NCI-H187 treated with DMSO at 0.1 percent for 48 hours (cell line): ENCODE results near the gene MYCBPAP.
A peak's percentile ranks its signal among the peaks of the same experiment; 100 is the strongest.

Experiments
- DNase-seq: peaks from one replicate; lab custom pipeline; 2025; lab: John Stamatoyannopoulos, UW

The MYCBPAP gene

DNA sequence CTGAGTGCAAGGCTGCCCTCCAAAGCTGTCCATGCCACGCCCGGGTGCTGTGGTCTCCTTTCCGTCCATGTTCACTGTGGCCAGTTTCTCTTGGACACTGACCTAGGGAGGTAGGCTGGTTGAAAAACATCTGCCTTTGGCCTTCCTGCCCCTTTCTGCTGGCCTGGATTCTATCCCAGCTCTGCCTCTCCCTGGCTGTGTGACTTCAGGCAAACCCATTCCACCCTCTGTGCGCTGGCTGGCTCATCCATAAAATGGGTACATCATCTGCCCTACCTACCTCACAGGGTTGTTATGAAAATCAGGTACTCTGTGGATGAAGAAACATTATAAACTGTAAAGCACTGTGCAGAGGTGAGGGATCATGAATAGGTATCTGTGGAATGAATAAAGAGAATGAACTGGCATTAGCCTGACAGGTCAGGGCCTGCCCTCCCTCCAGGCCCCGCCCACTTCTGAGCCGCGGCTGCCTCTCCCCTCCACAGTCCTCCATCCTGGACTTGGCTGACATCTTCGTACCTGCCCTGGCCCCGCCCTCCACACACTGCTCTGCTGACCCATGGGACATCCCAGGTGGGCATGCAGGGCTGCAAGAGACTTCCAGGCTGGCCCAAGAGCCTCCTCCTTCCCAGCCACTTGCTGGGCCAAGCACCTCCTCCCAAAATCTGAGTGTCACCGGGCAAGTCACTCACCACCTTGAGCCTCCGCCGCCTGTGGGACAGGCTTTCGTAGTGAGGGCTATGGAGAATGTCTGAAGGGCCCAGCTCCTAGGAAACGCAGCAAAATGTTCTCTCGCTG lies 31.7 kb downstream of the MYCBPAP start:
- DNase-seq = no peak

DNA sequence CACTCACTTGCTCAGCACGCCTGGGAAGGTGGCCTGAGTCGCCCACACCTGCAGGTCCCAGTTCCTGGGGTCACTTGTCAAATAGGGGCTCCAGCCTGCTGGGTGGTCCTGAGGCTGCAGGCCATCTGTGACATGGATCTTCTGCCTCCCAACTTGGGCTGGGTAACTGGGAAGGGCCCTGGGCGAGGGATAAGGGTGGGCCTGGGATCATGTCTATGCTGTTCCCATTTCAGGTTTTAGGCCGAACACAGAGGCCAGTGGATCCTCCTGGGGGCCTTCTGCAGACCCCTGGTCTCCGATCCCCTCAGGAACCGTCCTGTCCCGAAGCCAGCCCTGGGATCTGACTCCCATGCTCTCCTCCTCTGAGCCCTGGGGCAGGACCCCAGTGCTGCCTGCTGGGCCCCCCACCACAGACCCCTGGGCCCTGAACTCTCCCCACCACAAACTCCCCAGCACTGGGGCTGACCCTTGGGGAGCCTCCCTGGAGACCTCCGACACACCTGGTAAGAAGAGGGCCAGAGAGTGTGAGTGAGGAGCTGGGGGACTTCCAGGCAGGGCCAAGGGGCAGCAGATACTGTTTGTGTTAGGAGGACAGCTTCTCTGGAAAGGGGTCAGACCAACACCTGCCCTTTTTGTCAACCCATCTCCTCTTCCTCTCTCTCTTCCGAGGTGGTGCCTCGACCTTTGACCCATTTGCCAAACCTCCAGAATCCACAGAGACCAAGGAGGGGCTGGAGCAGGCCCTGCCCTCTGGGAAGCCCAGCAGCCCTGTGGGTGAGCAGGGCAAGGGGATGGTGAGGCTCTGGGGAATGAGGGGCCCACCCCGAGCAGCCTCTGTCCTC lies 32.5 kb downstream of the MYCBPAP start:
- no peak for DNase-seq

DNA sequence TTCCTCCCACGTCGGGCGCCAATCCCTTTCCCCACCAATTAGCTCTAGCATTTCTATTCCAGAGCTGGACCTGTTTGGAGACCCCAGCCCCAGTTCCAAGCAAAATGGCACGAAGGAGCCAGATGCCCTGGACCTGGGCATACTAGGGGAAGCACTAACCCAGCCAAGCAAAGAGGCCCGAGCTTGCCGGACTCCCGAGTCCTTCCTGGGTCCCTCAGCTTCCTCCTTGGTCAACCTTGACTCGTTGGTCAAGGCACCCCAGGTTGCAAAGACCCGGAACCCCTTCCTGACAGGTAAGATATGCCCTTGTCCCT lies 33.1 kb downstream of the MYCBPAP start:
- DNase-seq = no peak

DNA sequence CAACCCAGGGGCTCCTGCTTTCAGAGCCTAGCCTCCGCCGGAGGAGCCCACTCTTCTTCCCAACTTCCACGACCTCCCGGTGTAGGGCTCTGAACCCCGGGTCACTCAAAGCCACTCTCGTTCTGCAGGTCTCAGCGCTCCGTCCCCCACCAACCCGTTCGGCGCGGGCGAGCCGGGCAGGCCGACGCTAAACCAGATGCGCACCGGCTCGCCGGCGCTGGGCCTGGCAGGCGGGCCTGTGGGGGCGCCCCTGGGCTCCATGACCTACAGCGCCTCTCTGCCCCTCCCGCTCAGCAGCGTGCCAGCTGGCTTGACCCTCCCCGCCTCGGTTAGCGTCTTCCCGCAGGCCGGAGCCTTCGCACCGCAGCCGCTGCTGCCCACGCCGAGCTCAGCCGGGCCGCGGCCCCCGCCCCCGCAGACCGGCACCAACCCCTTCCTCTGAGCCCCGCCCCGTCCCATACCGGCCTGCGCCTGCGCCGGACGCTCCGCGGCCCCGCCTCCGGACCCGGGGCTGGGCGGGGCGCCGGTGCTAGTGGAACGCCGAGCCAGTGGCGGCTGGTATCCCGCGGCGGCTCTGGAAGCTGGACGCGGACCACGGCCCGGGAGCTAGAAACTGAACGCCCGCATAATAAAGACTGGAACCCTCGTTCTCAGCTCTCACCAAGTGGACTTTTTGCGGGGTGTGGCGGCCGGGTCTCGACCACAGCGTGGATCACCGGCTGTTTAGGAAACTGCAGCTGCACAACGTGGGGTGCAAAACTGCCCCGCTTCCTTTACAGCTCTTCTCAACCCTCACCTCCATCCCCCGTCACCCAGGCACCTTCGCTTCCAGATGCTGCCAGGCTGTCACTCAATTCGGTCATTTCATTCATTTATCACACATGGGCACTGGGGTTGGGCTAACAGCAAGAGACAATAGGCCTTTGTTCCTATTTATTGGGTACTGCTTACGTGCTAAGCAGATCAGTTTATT lies 33.8 kb downstream of the MYCBPAP start:
- DNase-seq = peak; percentile 4

DNA sequence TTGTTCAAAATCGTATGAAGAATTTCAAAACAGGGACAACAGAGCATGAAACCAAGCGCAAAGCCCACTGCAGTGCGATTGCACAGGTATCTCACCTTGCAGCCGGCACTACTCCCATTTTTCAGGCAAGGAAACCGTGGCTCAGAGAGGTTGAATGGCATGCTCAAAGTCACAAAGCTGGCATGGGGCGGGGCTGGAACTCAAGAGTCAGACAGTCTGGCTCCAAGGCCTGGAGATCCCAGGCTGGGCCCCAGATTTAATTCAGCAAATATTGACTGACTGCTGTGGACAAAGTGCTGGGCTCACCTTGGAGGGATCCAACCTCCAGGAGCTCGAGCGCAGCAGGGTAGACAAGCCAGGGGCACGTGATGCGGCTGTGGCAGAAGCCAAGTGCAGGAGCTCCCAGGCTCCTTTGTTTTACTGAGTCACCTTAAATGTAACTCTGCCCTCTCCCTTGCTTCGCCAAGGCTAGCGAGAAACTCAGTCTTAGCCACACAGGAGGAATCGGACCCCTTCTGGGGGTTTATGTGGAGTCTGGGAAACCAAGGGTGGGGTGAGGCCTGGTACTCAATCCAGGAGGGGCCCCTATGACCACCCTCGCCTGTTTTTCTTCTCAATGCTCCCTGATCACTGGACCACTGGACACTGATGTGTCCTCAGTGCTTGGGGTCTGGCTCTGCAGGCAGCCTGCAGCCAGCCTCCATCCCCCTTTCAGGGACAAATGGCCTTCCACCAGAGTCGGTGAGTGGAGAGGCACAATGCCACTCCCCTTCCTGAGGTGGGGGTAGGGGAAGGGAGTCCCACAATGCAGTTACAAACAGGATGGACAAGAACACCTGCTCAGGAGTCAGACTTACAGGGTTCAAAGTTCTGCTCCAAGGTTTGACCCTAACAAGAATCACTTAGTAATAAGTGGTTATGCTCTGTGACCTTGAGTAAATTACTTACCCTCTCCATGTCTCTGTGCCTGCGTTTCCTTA lies 34.8 kb downstream of the MYCBPAP start:
- no peak for DNase-seq

DNA sequence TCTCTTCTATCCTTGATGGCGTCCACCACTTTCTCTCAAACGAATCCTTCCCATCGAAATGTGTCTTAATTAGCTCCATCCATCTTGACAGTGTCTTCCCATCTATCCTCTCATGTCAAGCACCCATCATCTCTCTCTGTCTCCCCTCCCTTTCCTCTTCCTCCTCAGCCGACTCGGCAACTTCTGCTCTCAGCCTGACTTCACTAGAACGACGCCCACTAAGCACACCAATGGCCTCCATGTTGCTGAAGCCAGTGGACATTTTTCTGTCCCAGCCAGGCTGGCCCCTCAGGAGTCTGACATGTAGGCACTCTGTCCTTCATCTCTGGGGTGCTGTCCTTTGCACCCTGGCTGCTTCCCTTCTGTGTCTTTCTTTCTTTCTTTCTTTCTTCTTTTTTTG lies 36.3 kb downstream of the MYCBPAP start:
- DNase-seq = no peak

DNA sequence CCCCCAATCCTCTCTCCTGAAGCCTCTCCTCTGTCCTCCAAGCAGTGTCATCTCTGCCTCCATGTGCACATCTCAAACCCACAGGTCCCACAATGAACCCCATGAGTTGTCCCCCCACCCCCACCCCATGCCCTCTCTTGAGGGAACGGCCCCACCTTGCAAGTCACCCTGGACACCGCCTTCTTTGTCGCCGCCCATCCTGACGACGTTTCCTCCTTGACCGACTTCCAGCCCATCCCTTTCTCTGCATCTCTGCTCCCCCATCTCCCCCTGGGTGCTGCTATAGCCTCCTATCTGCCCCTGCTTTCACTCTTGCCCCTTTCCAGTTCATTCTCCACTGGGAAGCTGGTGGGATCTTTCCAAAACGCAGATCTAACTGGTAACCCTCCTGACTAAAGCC lies 37.1 kb downstream of the MYCBPAP start:
- no peak for DNase-seq

DNA sequence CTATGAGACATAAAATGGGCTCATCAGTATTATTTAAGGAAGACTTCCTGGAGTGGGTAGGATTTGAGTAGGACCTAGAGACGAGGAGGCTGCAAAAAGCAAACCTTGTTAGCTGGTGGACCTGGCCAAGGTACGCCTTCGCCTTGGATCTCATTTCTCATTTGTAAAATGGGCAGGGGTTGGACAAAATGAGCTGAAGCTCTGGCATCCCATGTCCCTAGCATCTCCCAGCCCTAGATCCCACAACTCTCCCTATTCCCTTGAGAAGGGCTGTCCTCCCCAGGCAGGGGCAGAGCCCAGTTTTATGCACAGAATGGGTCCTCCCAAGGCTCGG lies 38.4 kb downstream of the MYCBPAP start:
- DNase-seq = no peak

DNA sequence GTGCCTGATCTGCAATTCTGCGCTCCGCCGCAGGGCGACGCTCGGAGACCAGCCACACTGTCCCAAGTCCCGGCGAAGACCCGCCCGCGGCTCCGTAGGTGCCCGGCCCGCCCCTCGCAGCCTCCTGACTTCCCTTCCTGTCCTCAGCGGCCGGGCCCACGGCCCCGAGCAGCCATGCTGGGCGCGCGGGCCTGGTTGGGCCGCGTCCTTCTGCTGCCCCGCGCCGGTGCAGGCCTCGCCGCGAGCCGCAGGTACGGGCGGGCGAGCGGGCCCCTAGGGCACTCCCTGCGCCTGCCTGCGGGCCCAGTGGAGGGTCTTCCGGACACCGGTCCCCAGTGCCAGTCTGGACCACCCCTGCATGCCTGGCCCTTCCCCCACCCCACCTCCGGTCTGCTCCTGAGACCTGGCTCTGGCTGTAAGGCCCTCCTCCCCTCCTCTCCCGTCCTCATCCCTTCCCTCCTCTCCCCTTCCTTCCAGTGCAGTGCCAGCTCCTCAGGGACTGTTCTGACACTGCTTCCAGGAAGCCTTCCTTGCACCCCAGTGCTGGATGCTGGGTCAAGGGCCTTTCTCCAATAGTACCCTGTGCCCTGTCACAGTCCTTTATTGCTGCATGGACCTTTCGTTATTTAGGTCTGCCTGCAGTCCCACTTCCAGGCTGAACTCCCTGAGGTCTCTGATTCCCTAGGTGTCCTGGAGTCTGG lies 38.9 kb downstream of the MYCBPAP start, which contains the start of gene SPATA20:
Gene SPATA20 (plus strand): TSS at position 140 of the 701 bp plus-strand sequence. CDS start 35 bp downstream, at position 175.
- peak; percentile 19 for DNase-seq

DNA sequence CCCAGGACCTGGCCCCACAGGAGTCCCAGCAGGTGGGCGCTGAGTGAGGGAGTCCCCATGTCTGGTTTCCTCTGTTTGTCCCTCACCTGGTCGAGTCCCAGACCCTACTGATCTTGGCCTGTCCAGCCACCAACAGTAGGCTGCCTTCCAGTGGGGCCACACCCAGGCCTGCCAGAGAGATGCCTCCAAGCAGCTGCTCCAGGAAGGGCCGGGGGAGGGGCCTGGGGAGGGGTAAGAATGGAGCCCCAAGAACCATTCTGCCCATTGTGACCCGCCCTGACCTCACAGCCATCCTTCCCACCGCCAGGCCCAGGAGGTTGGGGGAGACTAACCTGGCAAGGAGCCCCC lies 39.5 kb downstream of the MYCBPAP start:
- no peak for DNase-seq

DNA sequence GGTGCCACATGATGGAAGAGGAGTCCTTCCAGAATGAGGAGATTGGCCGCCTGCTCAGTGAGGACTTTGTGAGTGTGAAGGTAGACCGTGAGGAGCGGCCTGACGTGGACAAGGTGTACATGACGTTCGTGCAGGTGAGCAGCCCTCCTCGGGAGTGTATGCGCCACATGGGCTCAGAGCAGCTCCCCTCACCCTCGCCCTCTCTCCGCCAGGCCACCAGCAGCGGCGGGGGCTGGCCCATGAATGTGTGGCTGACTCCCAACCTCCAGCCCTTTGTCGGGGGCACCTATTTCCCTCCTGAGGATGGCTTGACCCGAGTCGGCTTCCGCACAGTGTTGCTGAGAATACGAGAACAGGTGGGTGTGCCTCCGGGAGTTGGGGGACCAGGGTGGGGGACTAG lies 40.6 kb downstream of the MYCBPAP start:
- no peak for DNase-seq

DNA sequence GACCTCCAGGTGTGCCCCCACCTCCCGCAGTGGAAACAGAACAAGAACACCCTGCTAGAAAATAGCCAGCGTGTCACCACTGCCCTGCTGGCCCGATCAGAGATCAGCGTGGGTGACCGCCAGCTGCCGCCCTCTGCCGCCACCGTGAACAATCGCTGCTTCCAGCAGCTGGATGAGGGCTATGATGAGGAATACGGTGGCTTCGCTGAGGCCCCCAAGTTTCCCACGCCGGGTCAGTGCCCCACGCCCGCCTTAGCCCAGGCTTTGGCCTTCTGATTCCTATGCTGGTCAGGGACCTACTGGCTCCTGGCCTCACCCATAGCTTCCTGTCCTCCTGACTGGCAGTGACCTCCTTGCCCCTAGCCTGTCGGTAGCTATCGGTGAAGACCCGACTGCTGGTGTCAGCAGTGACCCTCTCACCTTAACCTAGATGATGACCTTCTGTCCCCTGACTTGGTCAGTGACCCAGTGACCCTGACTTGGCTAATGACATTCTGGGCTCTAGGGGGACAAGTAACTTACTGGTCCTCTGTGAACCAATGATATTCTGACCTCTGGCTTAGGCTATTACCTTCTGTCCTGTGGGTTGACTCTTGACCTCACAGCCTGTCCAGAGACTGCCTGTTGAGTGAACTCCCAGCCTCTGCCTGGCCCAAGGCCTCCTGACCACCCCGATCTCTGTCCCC lies 41.2 kb downstream of the MYCBPAP start:
- no peak for DNase-seq

DNA sequence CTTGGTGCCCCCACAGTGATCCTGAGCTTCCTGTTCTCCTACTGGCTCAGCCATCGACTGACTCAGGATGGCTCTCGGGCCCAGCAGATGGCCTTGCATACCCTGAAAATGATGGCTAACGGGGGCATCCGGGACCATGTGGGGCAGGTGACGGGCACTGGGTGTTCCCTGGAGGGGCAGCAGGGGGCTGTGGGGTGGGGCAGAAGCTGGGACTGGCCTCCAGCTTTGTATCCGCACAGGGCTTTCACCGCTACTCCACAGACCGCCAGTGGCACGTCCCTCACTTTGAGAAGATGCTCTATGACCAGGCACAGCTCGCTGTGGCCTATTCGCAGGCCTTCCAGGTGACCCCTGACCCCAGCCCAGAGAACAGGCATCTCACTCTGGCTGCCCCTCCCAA lies 41.7 kb downstream of the MYCBPAP start:
- DNase-seq = no peak

DNA sequence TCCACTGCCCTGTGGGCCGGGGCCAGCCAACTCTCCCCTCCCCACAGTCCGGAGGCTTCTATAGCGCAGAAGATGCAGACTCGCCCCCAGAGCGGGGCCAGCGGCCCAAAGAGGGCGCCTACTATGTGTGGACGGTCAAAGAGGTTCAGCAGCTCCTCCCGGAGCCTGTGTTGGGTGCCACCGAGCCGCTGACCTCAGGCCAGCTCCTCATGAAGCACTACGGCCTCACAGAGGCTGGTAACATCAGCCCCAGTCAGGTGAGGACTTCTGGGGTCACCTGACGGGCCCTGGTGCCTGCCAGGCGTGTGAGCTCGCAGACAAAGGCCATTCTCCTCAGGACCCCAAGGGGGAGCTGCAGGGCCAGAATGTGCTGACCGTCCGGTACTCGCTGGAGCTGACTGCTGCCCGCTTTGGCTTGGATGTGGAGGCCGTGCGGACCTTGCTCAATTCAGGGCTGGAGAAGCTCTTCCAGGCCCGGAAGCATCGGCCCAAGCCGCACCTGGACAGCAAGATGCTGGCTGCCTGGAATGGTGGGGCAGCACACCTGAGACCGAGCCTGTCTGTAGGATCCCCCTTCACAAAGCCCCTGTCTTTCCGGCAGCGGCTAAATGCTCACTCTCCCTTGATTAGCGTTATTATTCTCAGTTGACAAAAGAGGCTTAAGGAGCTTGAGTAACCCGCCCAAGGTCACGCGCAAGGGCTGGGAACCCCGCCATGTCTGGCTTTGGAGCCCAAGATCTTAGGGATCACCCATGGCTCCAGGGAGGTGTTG lies 42.6 kb downstream of the MYCBPAP start:
- no peak for DNase-seq

DNA sequence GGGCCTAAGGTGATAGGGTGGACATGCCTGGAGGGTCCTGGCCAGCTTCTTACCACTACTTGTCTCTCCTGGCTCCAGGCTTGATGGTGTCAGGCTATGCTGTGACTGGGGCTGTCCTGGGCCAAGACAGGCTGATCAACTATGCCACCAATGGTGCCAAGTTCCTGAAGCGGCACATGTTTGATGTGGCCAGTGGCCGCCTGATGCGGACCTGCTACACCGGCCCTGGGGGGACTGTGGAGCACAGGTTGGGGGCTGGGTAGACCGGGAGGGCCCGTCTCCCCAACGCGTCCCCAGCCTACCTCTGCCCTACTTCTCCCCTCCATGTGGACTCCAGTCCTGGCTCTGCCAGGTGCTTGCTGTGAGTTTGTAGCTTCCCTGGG lies 43.2 kb downstream of the MYCBPAP start:
- DNase-seq = no peak

DNA sequence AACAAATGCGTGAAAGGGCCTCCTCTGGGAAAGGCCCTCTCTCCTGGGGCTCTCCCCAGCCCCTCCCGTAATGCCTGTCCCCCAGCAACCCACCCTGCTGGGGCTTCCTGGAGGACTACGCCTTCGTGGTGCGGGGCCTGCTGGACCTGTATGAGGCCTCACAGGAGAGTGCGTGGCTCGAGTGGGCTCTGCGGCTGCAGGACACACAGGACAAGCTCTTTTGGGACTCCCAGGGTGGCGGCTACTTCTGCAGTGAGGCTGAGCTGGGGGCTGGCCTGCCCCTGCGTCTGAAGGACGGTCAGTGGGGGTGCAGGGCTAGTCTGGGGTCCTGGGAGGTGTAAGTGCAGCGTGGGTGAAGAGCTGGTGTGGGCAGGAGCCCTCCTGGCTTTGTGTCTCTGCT lies 43.6 kb downstream of the MYCBPAP start:
- no peak for DNase-seq

DNA sequence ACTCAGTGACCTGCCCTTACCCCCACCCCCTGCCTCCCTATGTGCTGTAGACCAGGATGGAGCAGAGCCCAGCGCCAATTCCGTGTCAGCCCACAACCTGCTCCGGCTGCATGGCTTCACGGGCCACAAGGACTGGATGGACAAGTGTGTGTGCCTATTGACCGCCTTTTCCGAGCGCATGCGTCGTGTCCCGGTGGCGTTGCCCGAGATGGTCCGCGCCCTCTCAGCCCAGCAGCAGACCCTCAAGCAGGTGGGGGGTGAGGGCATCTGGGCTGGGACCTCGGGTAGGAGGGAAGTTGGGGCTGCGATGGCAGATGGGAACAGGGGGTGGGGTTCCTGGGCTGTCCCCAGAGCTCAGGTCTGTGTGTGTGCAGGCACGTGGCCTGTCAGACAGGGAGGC lies 46.0 kb downstream of the MYCBPAP start:
- no peak for DNase-seq

DNA sequence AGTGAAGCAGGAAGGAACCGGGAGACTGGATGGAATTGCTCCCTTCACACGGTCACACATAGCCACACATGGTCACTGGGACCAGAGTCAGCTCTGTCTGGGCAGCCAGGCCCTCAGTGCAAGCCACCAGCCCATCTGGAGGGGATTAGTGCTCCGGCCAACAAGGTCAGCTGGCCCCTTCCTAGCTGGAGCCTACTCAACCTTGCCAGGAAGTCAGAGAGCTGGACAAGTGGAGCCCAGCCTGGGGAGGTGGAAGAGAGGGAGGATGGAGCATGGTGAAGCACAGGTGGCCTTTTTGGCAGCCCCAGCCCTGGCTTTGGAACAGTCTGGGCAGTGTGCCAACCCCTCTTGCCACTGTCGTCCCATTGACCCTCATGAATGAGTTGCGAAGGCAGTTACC lies 48.6 kb downstream of the MYCBPAP start:
- no peak for DNase-seq

DNA sequence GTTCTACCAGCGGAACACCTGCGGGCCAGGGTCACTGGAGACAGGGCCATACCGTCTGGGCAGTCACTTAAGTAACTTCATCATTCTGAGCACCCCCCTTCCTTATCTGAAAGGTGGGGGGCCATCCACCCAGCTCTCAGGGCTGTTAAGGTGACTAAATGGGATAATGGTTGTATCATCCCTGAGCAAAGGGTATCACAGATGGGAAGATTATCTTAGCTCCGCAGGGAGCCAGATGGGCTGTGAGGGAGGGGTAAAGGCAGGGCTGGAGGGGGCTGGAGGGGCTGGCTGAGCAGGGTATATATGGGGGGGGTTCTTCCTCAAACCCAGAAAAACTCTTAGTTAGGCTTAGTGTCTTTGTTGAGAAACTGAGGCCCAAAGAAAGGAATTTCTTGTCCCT lies 49.4 kb downstream of the MYCBPAP start:
- no peak for DNase-seq
